ENCODE results near the gene ADCK1. TPM values are rescaled to one million over a fixed set of nuclear protein-coding genes. Genes with fewer than 3 reads are reported as not detected.

Gene ADCK1
- total and polyA plus RNA-seq, 4 donors, result 6.1 to 19.7 (median 10.8) TPM

DNA sequence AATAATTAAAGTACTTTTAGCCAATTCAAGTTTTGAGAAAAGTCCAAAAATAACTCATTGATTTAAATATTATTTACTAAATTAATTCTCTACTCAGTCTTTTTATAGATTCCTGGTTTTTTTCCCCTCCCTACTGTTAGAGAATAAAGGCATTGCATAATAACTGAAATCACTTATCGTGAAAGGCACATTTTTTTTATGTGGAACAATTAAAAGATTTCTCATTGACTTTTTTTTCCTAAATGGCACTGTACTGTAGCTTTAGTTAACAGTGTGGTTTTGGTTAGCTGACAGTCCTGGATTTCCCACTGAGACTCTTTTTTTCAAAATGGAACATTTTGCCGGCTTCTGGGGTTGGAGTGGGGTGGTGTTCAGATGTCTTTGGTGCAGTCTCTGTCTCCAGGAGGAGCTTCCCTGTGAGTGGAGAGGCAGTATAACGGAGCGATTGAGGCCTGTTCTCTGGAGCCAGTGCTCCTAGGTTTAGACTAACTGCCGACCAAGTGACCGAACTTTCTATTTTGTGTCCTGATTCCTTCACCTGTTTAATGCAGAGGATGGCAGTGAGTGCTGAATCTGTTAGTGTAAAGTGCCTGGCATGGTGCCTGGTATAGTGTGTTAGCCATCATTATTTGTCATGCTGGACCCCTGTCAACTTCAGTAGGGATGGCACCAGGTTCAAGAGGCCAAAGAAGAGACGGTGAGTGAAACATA is 117.7 kb downstream of the ADCK1 start:
- Histone ChIP-seq H3K36me3 (ENCODE audit: control insufficient read depth, insufficient read depth, low read length) (peaks cover 3% of the 10 kb centered on the region), H3K27me3 (ENCODE audit: control insufficient read depth, insufficient read depth, low read length) (no peaks in the 10 kb centered on the region), H3K4me1 (ENCODE audit: control insufficient read depth, insufficient read depth, low read length) (peaks cover 4% of the 10 kb centered on the region), H3K4me3 (ENCODE audit: low read depth, low read length) (no peak overlapping the region), H3K9me3 (ENCODE audit: control insufficient read depth, insufficient read depth, low read length) (peaks cover 2% of the 10 kb centered on the region), H3K27ac (ENCODE audit: low read depth, low read length) (no peak overlapping the region)
- no peak for DNase-seq (ENCODE audit: low read depth in 4 of 6, low spot score in 6 of 6)
- WGBS (ENCODE audit: insufficient coverage), result 100% methylated on average over 2 of the region's 7 CpGs

DNA sequence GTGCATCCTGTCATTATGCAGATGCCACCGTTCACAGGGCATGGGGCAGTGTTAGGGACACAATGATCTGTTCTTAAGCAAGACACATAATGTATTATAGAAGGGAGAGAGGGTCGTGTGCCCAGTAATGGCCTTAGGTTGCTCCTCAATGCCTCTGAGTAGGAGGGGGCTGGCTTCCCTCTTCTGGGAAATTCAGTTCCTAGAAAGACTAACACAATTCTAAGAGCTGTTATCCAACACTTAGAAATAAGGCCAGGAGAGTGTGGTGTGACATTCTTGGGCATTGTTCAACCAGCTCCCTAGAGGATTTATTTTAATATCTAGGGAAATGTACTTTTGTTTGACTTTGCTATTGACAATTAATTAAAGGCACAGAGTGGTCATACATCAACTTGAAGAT is 118.5 kb downstream of the ADCK1 start:
- WGBS (ENCODE audit: insufficient coverage), result no CpG with 5 or more reads among the region's 2 CpGs
- peaks cover 2% of the 10 kb centered on the region for H3K9me3 ChIP-seq (ENCODE audit: control insufficient read depth, insufficient read depth, low read length)
- H3K27me3 ChIP-seq (ENCODE audit: control insufficient read depth, insufficient read depth, low read length), result no peaks in the 10 kb centered on the region
- H3K4me3 ChIP-seq (ENCODE audit: low read depth, low read length), result no peak overlapping the region
- DNase-seq (ENCODE audit: low read depth in 4 of 6, low spot score in 6 of 6), result no peak
- H3K27ac ChIP-seq (ENCODE audit: low read depth, low read length), result no peak overlapping the region
- H3K4me1 ChIP-seq (ENCODE audit: control insufficient read depth, insufficient read depth, low read length), result no peaks in the 10 kb centered on the region
- H3K36me3 ChIP-seq (ENCODE audit: control insufficient read depth, insufficient read depth, low read length), result no peaks in the 10 kb centered on the region

DNA sequence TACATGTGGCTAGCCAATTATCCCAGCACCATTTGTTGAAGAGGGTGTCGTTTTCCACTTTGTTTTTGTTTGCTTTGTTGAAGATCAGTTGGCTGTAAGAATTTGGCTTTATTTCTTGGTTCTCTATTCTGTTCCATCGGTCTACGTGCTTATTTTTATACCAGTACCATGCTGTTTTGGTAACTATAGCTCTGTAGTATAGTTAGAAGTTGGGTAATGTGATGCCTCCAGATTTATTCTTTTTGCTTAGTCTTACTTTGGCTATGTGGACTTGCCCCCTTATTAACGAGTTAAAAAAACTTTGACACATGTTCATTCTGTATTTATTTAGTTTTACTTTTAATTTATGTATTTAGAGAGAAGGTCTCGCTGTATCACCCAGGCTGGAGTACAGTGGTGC is 120.4 kb downstream of the ADCK1 start:
- peaks cover 6% of the 10 kb centered on the region for H3K36me3 ChIP-seq (ENCODE audit: control insufficient read depth, insufficient read depth, low read length)
- no peak overlapping the region for H3K27ac ChIP-seq (ENCODE audit: low read depth, low read length)
- no peak overlapping the region for H3K4me3 ChIP-seq (ENCODE audit: low read depth, low read length)
- no CpG with 5 or more reads among the region's 5 CpGs for WGBS (ENCODE audit: insufficient coverage)
- H3K9me3 ChIP-seq (ENCODE audit: control insufficient read depth, insufficient read depth, low read length), result peaks cover 2% of the 10 kb centered on the region
- DNase-seq (ENCODE audit: low read depth in 4 of 6, low spot score in 6 of 6), result no peak
- H3K4me1 ChIP-seq (ENCODE audit: control insufficient read depth, insufficient read depth, low read length), result no peaks in the 10 kb centered on the region
- H3K27me3 ChIP-seq (ENCODE audit: control insufficient read depth, insufficient read depth, low read length), result no peaks in the 10 kb centered on the region

DNA sequence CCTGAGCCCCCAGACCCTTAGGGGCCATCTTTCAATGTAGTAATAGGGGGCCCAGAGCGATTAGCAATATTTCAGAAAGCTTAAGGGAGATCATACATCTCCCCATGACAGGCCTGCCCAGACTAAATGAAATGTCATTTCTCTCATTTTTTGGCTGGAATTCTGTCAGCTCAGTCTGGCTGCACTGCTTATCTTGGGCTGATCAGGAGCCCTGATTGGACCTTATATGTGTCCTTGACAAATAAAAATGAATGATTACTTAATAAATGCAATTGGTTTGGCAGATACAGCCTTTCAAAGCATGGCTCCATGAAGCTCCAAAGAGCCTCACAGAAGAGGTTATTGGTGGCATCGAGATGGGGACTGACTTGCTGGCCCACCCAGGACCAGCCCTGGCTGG is 121.9 kb downstream of the ADCK1 start:
- Histone ChIP-seq H3K9me3 (ENCODE audit: control insufficient read depth, insufficient read depth, low read length) (peaks cover 2% of the 10 kb centered on the region), H3K27ac (ENCODE audit: low read depth, low read length) (no peak overlapping the region), H3K27me3 (ENCODE audit: control insufficient read depth, insufficient read depth, low read length) (no peaks in the 10 kb centered on the region), H3K4me3 (ENCODE audit: low read depth, low read length) (no peak overlapping the region), H3K4me1 (ENCODE audit: control insufficient read depth, insufficient read depth, low read length) (no peaks in the 10 kb centered on the region), H3K36me3 (ENCODE audit: control insufficient read depth, insufficient read depth, low read length) (peaks cover 16% of the 10 kb centered on the region)
- DNase-seq (ENCODE audit: low read depth in 4 of 6, low spot score in 6 of 6), result peak in 1 of 6 donors; percentile 51
- WGBS (ENCODE audit: insufficient coverage), result 40% methylated on average over 1 of the region's 2 CpGs

DNA sequence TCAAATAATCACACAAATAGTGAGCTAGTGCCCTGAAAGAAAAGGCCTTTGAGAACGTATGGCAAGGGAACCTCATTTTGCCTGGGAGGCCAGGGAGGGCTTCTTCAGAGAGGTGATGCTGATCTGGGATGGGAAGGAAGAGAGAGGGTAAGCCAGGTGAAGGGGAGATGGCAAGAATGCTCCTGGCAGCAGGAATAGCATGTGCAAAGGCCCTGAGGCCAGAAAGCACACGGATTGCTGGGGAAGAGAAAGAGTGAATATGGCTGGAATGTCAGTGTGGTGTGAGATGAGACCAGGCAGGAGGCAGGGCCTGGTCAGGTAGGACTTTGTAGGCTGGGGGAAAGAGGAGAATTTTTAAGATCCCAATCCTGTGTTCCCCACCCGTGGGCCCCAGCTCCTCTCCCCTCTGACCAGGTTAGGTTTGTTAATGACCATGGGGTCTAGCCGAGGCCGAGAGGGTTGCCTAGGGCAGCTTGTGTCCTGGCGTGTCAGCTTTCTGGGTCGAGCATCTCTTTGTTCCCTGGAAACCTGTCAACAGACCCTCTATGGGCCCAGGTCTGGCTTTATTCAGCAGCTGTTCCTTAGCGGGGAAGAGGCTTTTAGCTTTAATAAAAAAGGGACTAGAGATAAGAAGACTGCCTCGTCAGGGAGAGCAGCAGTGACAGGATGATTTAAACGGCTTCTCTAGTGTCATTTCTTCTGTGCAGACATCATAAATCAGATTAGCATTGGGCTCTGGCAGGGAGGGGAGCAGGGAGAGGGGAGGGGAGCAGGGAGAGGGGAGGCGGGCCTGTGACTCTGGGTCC is 123.4 kb downstream of the ADCK1 start:
- no peak overlapping the region for H3K4me3 ChIP-seq (ENCODE audit: low read depth, low read length)
- H3K4me1 ChIP-seq (ENCODE audit: control insufficient read depth, insufficient read depth, low read length), result no peaks in the 10 kb centered on the region
- peaks cover 2% of the 10 kb centered on the region for H3K9me3 ChIP-seq (ENCODE audit: control insufficient read depth, insufficient read depth, low read length)
- peak in 2 of 6 donors; percentile 17 to 77 for DNase-seq (ENCODE audit: low read depth in 4 of 6, low spot score in 6 of 6)
- H3K36me3 ChIP-seq (ENCODE audit: control insufficient read depth, insufficient read depth, low read length), result peaks cover 21% of the 10 kb centered on the region
- H3K27ac ChIP-seq (ENCODE audit: low read depth, low read length), result no peak overlapping the region
- no peaks in the 10 kb centered on the region for H3K27me3 ChIP-seq (ENCODE audit: control insufficient read depth, insufficient read depth, low read length)
- 59% methylated on average over 8 of the region's 11 CpGs for WGBS (ENCODE audit: insufficient coverage)

DNA sequence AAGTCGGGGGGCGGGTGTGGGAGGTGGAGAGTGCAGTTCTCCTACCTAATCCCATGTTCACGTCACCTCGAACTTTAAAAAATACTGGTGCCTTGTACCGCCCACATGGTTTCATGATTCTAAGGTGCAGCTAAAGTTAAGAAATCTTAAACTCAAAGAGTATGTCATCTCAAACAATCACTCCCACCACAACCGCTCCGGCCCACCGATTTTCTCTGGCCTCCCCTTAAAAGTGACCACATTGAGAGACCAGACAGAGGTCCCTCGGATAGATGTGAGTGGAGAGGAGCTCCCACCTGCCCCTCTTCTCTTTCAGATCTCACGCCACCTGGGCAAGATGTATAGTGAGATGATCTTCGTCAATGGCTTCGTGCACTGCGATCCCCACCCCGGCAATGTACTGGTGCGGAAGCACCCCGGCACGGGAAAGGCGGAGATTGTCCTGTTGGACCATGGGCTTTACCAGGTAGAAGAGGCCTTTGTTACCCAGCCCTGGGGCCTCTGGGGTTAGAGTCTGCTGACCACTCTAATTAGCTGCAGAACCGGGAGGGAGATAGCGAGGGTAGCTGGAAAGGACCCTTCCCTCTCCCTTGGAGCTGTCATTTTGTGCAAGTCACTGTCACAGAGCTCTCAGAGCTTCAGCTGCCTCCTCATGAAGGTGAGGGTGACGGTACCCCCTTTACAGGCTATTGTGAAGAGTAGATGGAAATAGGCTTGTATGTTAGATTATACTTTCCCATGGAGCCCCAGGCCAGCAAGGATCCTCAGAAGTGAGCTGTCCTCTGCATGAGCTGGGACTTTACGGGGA is 124.4 kb downstream of the ADCK1 start:
- H3K9me3 ChIP-seq (ENCODE audit: control insufficient read depth, insufficient read depth, low read length), result peaks cover 2% of the 10 kb centered on the region
- no peak for DNase-seq (ENCODE audit: low read depth in 4 of 6, low spot score in 6 of 6)
- H3K27me3 ChIP-seq (ENCODE audit: control insufficient read depth, insufficient read depth, low read length), result no peaks in the 10 kb centered on the region
- no peak overlapping the region for H3K4me3 ChIP-seq (ENCODE audit: low read depth, low read length)
- peaks cover 21% of the 10 kb centered on the region for H3K36me3 ChIP-seq (ENCODE audit: control insufficient read depth, insufficient read depth, low read length)
- H3K4me1 ChIP-seq (ENCODE audit: control insufficient read depth, insufficient read depth, low read length), result no peaks in the 10 kb centered on the region
- 96% methylated on average over 12 of the region's 22 CpGs for WGBS (ENCODE audit: insufficient coverage)
- H3K27ac ChIP-seq (ENCODE audit: low read depth, low read length), result no peak overlapping the region

DNA sequence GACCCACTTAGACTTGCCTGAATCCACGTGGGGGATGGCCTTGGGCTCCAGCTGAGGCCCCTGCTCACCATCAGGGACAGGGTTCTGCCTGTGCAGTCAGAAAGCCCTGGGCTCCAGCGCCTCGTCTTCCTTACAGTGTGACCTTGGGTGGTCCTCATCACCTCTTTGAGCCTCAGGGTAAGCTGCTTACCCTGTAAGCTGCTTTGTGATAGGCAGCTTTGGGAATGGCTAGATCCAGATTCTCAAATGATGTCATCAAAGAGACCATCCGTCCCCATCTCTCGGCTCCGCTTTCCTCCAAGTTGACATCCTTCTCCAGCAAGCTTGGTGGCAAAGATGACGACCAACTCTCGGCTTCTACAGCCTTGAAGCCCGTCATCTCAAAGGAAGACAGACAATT is 127.0 kb downstream of the ADCK1 start:
- H3K9me3 ChIP-seq (ENCODE audit: control insufficient read depth, insufficient read depth, low read length), result no peaks in the 10 kb centered on the region
- 72% methylated on average over 6 of the region's 9 CpGs for WGBS (ENCODE audit: insufficient coverage)
- H3K4me1 ChIP-seq (ENCODE audit: control insufficient read depth, insufficient read depth, low read length), result no peaks in the 10 kb centered on the region
- peaks cover 28% of the 10 kb centered on the region for H3K36me3 ChIP-seq (ENCODE audit: control insufficient read depth, insufficient read depth, low read length)
- H3K4me3 ChIP-seq (ENCODE audit: low read depth, low read length), result no peak overlapping the region
- no peaks in the 10 kb centered on the region for H3K27me3 ChIP-seq (ENCODE audit: control insufficient read depth, insufficient read depth, low read length)
- no peak overlapping the region for H3K27ac ChIP-seq (ENCODE audit: low read depth, low read length)
- no peak for DNase-seq (ENCODE audit: low read depth in 4 of 6, low spot score in 6 of 6)

DNA sequence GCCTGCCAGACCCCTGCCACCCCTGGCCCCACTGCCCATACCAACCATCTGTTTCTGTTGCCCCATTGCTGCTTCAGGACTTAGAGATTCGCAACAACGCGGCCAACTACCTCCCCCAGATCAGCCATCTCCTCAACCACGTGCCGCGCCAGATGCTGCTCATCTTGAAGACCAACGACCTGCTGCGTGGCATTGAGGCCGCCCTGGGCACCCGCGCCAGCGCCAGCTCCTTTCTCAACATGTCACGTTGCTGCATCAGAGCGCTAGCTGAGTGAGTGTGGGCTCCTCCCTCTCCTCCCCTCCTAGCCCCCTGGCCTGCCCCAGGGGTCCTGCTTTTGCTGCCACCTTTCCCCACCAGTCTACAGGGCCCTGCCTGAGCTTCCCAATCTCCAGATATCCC is 131.5 kb downstream of the ADCK1 start:
- Histone ChIP-seq H3K36me3 (ENCODE audit: control insufficient read depth, insufficient read depth, low read length) (peaks cover 26% of the 10 kb centered on the region), H3K27me3 (ENCODE audit: control insufficient read depth, insufficient read depth, low read length) (no peaks in the 10 kb centered on the region), H3K27ac (ENCODE audit: low read depth, low read length) (no peak overlapping the region), H3K4me3 (ENCODE audit: low read depth, low read length) (no peak overlapping the region), H3K9me3 (ENCODE audit: control insufficient read depth, insufficient read depth, low read length) (peaks cover 3% of the 10 kb centered on the region), H3K4me1 (ENCODE audit: control insufficient read depth, insufficient read depth, low read length) (no peaks in the 10 kb centered on the region)
- DNase-seq (ENCODE audit: low read depth in 4 of 6, low spot score in 6 of 6), result no peak
- WGBS (ENCODE audit: insufficient coverage), result 94% methylated on average over 13 of the region's 14 CpGs

DNA sequence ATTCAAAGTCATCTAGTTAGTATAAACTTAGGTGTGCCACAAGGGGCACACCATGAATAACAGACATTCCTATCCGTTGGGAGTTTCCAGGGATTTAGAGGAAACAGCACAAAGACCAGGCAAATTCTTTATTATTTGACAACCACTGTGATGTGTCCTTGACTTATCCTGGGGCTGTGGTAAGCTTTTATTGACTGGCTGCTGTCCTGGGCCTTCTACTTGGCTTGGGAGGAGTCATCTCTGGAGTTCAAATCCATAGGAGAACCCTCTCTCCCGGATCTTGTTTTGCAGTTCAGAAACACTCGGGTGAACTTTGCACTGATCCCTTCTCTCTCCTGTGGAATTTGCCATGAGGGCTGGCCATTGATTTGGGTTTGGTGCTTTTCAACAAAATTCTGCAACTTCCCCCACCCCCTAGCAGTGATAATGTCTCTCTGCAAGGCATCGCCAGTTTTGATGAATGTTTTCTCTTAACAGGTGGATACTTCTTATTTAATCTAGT is 136.3 kb downstream of the ADCK1 start:
- Histone ChIP-seq H3K27me3 (ENCODE audit: control insufficient read depth, insufficient read depth, low read length) (no peaks in the 10 kb centered on the region), H3K4me3 (ENCODE audit: low read depth, low read length) (no peak overlapping the region)
- WGBS (ENCODE audit: insufficient coverage), result 100% methylated on average over 2 of the region's 4 CpGs

More for the DNA sequence above, 136.3 kb downstream of the ADCK1 start:
- H3K9me3 ChIP-seq (ENCODE audit: control insufficient read depth, insufficient read depth, low read length), result peaks cover 7% of the 10 kb centered on the region
- H3K36me3 ChIP-seq (ENCODE audit: control insufficient read depth, insufficient read depth, low read length), result peaks cover 17% of the 10 kb centered on the region
- no peak for DNase-seq (ENCODE audit: low read depth in 4 of 6, low spot score in 6 of 6)
- no peaks in the 10 kb centered on the region for H3K4me1 ChIP-seq (ENCODE audit: control insufficient read depth, insufficient read depth, low read length)
- H3K27ac ChIP-seq (ENCODE audit: low read depth, low read length), result no peak overlapping the region

Measured in spinal cord (tissue), 10 donors.